HEK293 (cell line): ENCODE results near the gene TYRP1.

ENCODE experiments used
- CTCF ChIA-PET: fragments of 350-600 bp; formaldehyde crosslinking; extraction: SDS; loops from one replicate; lab custom pipeline; 2021; ENCODE audit warnings: antibody characterized with exemption; lab: Yijun Ruan, JAX
- POLR2A ChIA-PET: fragments of 300-600 bp; formaldehyde crosslinking; extraction: SDS; loops from one replicate; lab custom pipeline; 2020; ENCODE audit warnings: antibody characterized with exemption, inconsistent platforms; lab: Yijun Ruan, JAX
- H3K27ac ChIP-seq: fragments of 200-500 bp; sonication (Bioruptor generic); 2 replicates; pipeline ENCODE4 v1.5.1; 2014; ENCODE audit warnings: low read depth, low read length, control low read depth, inconsistent platforms; ENCODE audit errors: extremely low read depth
- H3K36me3 ChIP-seq, 2 experiments: fragments of 200-500 bp in 1 of 2; sonication (Bioruptor generic) in 1 of 2; 1 replicate in 1 of 2; 2 replicates in 1 of 2; pipeline ENCODE4 v1.5.1; 2014 to 2017; ENCODE audit warnings: inconsistent platforms in 2 of 2, low read length in 2 of 2; ENCODE audit not compliant: control insufficient read depth in 2 of 2, insufficient read depth in 1 of 2
- H3K4me1 ChIP-seq: fragments of 200-500 bp; sonication (Bioruptor generic); 2 replicates; pipeline ENCODE4 v1.5.1; 2014; ENCODE audit warnings: mild to moderate bottlenecking, low read length, inconsistent platforms; ENCODE audit not compliant: control insufficient read depth, insufficient read depth
- H3K4me3 ChIP-seq: 2 replicates; pipeline ENCODE4 v1.5.1; 2011; ENCODE audit warnings: low read depth, mild to moderate bottlenecking, control low read depth, low read length, moderate library complexity
- H3K9me3 ChIP-seq: fragments of 200-500 bp; sonication (Bioruptor generic); 2 replicates; pipeline ENCODE4 v1.5.1; 2014; ENCODE audit warnings: low read depth, low read length, inconsistent platforms; ENCODE audit not compliant: control insufficient read depth, insufficient read depth
- KLF8 ChIP-seq: fragments of 450-650 bp; formaldehyde crosslinking; IDR thresholded peaks from 2 replicates; pipeline ENCODE4 v1.5.1; 2016; ENCODE audit warnings: missing biosample characterization, missing genetic modification characterization
- ZIC2 ChIP-seq: fragments of 450-650 bp; formaldehyde crosslinking; IDR thresholded peaks from 2 replicates; pipeline ENCODE4 v1.5.1; 2016; ENCODE audit warnings: missing biosample characterization, missing genetic modification characterization
- ZNF19 ChIP-seq: fragments of 450-650 bp; formaldehyde crosslinking; IDR thresholded peaks from 2 replicates; pipeline ENCODE4; 2016; ENCODE audit warnings: missing biosample characterization, missing genetic modification characterization, low read depth
- ZNF350 ChIP-seq: fragments of 450-650 bp; formaldehyde crosslinking; IDR thresholded peaks from 2 replicates; pipeline ENCODE4 v1.5.0; 2017; ENCODE audit warnings: missing biosample characterization, mild to moderate bottlenecking, missing genetic modification characterization
- ZNF366 ChIP-seq: fragments of 450-650 bp; formaldehyde crosslinking; conservative IDR thresholded peaks from 2 replicates; pipeline ENCODE4 v1.5.1; 2016; ENCODE audit warnings: missing biosample characterization, missing genetic modification characterization
- ZNF654 ChIP-seq: fragments of 450-650 bp; formaldehyde crosslinking; IDR thresholded peaks from 2 replicates; pipeline ENCODE4 v1.5.1; 2016; ENCODE audit warnings: low read depth, missing biosample characterization, missing genetic modification characterization
- ZNF658 ChIP-seq: fragments of 450-650 bp; formaldehyde crosslinking; IDR thresholded peaks from 2 replicates; pipeline ENCODE4; 2016; ENCODE audit warnings: missing biosample characterization, missing genetic modification characterization
- ZNF660 ChIP-seq: fragments of 450-650 bp; IDR thresholded peaks from 2 replicates; pipeline ENCODE4 v1.5.1; 2018; ENCODE audit warnings: missing biosample characterization, mild to moderate bottlenecking, missing genetic modification characterization
- ZNF664 ChIP-seq: fragments of 450-650 bp; formaldehyde crosslinking; IDR thresholded peaks from 2 replicates; pipeline ENCODE4 v1.5.1; 2016; ENCODE audit warnings: missing biosample characterization, missing genetic modification characterization
- TF ChIP-seq, protein P1 (sequence below): fragments of 450-650 bp; formaldehyde crosslinking; IDR thresholded peaks from 2 replicates; pipeline ENCODE4 v1.5.1; 2016; ENCODE audit warnings: missing biosample characterization, missing genetic modification characterization, borderline replicate concordance
- TF ChIP-seq, protein P2 (sequence below): fragments of 450-650 bp; formaldehyde crosslinking; IDR thresholded peaks from 2 replicates; pipeline ENCODE4 v1.5.1; 2016; ENCODE audit warnings: missing biosample characterization, missing genetic modification characterization

TYRP1 gene

DNA sequence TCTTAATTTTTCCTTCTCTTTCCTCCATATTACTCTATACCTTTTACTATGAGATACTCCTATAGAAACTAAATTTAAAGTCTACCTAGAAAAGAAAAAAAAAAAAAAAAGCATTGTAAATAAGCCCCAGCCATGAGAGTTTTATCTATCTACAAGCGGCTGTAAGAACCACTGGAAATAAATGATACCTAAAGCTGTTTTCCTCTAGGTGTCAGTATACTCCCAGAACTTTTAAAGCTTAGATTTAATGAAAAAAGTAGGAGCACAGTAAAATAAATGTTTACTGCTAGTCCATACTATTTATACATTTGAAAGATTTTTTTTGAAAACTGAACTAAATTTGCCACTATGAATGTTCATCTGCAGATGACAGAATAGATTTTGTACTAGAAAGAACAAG, 26.2 kb downstream of the TYRP1 start (continued):
- TF ChIP-seq, protein P1, sequence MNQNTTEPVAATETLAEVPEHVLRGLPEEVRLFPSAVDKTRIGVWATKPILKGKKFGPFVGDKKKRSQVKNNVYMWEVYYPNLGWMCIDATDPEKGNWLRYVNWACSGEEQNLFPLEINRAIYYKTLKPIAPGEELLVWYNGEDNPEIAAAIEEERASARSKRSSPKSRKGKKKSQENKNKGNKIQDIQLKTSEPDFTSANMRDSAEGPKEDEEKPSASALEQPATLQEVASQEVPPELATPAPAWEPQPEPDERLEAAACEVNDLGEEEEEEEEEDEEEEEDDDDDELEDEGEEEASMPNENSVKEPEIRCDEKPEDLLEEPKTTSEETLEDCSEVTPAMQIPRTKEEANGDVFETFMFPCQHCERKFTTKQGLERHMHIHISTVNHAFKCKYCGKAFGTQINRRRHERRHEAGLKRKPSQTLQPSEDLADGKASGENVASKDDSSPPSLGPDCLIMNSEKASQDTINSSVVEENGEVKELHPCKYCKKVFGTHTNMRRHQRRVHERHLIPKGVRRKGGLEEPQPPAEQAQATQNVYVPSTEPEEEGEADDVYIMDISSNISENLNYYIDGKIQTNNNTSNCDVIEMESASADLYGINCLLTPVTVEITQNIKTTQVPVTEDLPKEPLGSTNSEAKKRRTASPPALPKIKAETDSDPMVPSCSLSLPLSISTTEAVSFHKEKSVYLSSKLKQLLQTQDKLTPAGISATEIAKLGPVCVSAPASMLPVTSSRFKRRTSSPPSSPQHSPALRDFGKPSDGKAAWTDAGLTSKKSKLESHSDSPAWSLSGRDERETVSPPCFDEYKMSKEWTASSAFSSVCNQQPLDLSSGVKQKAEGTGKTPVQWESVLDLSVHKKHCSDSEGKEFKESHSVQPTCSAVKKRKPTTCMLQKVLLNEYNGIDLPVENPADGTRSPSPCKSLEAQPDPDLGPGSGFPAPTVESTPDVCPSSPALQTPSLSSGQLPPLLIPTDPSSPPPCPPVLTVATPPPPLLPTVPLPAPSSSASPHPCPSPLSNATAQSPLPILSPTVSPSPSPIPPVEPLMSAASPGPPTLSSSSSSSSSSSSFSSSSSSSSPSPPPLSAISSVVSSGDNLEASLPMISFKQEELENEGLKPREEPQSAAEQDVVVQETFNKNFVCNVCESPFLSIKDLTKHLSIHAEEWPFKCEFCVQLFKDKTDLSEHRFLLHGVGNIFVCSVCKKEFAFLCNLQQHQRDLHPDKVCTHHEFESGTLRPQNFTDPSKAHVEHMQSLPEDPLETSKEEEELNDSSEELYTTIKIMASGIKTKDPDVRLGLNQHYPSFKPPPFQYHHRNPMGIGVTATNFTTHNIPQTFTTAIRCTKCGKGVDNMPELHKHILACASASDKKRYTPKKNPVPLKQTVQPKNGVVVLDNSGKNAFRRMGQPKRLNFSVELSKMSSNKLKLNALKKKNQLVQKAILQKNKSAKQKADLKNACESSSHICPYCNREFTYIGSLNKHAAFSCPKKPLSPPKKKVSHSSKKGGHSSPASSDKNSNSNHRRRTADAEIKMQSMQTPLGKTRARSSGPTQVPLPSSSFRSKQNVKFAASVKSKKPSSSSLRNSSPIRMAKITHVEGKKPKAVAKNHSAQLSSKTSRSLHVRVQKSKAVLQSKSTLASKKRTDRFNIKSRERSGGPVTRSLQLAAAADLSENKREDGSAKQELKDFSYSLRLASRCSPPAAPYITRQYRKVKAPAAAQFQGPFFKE (tag by site-specific recombination), result no peak
- TF ChIP-seq ZNF664 (tag by site-specific recombination) (0 out of 2 replicates have a peak, but pooled peaks have one; percentile 33), ZNF658 (tag by site-specific recombination) (no peak)

DNA sequence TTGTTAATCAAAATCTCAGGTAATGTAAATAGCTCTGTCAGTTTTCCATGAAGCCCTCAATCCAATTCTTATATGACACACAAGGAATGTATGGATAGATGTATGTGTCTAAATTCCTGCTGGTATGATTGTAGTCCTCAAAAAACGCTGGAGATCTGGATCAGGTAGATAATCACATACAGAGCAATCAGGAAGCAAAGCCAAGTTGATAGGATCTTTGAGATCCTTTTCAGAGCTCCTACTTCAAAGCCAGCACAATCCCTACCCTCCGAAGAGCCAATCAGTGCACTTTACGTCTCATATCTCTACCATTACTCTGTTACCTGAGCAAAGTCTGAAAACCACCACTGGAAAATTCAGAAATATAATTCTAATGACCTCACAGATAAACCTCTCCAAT, 27.4 kb downstream of the TYRP1 start:
- Histone ChIP-seq H3K9me3 (no peaks in the 10 kb centered on the region), H3K4me1 (no peaks in the 10 kb centered on the region), H3K4me3 (no peak overlapping the region), H3K36me3 (no peaks in the 10 kb centered on the region), H3K27ac (no peak overlapping the region)
- ChIA-PET CTCF (interaction anchor here (0.6 to 5.1 kb wide), 6 partner anchors 15 to 369 kb away, joined by 3 to 30 read pairs (median 7); no protein-coding TSS in a partner anchor), POLR2A (no interaction called here)
- TF ChIP-seq, protein P2, sequence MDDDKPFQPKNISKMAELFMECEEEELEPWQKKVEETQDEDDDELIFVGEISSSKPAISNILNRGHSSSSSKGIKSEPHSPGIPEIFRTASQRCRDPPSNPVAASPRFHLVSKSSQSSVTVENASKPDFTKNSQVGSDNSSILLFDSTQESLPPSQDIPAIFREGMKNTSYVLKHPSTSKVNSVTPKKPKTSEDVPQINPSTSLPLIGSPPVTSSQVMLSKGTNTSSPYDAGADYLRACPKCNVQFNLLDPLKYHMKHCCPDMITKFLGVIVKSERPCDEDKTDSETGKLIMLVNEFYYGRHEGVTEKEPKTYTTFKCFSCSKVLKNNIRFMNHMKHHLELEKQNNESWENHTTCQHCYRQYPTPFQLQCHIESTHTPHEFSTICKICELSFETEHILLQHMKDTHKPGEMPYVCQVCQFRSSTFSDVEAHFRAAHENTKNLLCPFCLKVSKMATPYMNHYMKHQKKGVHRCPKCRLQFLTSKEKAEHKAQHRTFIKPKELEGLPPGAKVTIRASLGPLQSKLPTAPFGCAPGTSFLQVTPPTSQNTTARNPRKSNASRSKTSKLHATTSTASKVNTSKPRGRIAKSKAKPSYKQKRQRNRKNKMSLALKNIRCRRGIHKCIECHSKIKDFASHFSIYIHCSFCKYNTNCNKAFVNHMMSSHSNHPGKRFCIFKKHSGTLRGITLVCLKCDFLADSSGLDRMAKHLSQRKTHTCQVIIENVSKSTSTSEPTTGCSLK (tag by site-specific recombination), result no peak
- no peak for TF ChIP-seq ZIC2 (tag by site-specific recombination)

DNA sequence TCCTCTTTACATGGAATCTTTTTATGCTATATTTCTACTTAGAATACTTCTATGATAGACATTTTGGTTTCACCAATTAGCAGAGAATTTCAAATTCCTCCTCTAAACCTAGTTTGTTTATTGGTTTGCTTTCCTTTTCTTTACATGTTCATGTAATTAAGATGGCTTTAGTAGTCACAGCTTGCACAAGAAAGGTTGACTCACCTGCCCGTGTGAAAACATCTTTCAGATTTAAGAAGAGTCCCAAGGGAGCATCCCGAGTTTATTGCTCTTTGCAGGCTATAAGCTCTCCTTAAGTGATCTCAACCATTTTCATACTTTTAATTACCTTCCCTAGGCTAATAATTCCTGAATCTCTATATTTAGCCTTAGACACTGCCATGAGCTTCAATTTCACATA, 28.9 kb downstream of the TYRP1 start:
- CTCF ChIA-PET, result interaction anchor here (0.5 to 5.1 kb wide), 15 partner anchors 11 to 368 kb away, joined by 3 to 33 read pairs (median 5); no protein-coding TSS in a partner anchor
- Histone ChIP-seq H3K9me3 (no peaks in the 10 kb centered on the region), H3K36me3 (no peaks in the 10 kb centered on the region)

DNA sequence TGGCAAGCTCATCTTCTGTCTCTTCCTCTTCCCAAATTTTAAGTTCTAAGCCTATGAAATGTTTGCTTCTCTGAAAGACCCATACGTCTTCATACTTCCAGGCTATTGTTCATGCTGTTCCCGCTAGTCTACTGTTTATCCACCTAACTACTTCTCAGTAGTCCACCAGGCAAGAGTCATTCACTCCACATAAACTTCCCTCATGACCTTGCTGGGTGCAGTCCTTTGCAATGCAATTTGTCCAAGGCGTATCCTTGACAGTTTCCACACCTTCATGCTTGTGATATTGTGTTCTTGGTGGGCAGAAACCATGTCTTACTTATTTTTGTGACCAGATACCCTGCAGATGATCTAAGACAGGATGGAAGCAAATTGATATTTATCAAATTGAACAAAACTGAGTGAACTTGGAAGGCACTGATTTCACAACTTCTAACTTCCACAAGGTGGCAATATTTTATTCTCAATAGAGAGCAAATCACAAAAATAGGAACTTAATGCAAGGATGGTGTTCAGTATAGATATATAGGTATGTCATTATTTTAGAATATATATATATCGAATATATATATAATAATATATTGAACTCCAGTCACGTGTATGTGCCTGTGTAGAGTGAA, 30.3 kb downstream of the TYRP1 start:
- H3K27ac ChIP-seq, result no peak overlapping the region
- no peaks in the 10 kb centered on the region for H3K9me3 ChIP-seq
- no peaks in the 10 kb centered on the region for H3K36me3 ChIP-seq
- TF ChIP-seq ZNF350 (tag by site-specific recombination) (no peak), ZNF19 (tag by site-specific recombination) (no peak), ZNF654 (tag by site-specific recombination) (peak; percentile 55)
- ChIA-PET POLR2A (no interaction called here), CTCF (interaction anchor here (0.6 to 5.1 kb wide), 36 partner anchors 10 to 954 kb away, joined by 3 to 33 read pairs (median 4); partner anchors contain the start of gene LURAP1L)
- no peaks in the 10 kb centered on the region for H3K4me1 ChIP-seq
- no peak overlapping the region for H3K4me3 ChIP-seq

More for the DNA sequence above, 28.9 kb downstream of the TYRP1 start:
- H3K27ac ChIP-seq, result no peak overlapping the region
- peak; percentile 29; the same call in 1 of the 2 replicates for TF ChIP-seq KLF8 (tag by site-specific recombination)
- TF ChIP-seq ZNF366 (tag by site-specific recombination), result peak; percentile 66
- TF ChIP-seq ZNF660, result no peak
- TF ChIP-seq, all 188 proteins: peak for 2
- POLR2A ChIA-PET, result no interaction called here
- Histone ChIP-seq H3K4me1 (no peaks in the 10 kb centered on the region), H3K4me3 (no peak overlapping the region)
